ENCODE results near the gene PANX3.

Gene PANX3

GRCh38 chr11:124582565-124582964, 28.7 kb upstream of the PANX3 start:
- H3K27ac ChIP-seq = no peak overlapping the region
- no peak overlapping the region for H3K4me3 ChIP-seq
- DNase-seq (ENCODE audit: low spot score) = no peak
- TF ChIP-seq CTCF (IDR thresholded peaks at IDR 0.05) = no peak

DNA sequence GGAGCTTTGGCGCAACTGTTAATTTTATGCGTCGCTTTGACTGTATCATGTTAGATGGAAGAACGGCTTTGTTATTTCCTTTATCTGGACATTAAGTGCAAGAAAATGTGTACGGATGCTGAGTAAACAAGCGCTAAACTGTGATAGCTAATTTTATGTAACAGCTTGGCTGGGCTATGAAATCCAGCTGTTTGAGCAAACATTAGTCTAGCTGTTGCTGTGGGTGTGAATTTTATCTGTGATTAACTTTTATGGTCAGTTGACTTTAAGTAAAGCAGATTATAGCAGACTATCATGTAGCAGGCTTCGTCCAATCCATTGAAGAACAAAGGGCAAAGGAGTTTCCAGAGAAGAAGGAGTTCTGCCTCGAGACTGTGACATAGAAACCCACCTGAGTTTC, 27.4 kb upstream of the PANX3 start:
- Histone ChIP-seq H3K4me3 (no peak overlapping the region), H3K27ac (no peak overlapping the region)
- no peak for DNase-seq (ENCODE audit: low spot score)
- TF ChIP-seq CTCF (IDR thresholded peaks at IDR 0.05) = no peak

DNA sequence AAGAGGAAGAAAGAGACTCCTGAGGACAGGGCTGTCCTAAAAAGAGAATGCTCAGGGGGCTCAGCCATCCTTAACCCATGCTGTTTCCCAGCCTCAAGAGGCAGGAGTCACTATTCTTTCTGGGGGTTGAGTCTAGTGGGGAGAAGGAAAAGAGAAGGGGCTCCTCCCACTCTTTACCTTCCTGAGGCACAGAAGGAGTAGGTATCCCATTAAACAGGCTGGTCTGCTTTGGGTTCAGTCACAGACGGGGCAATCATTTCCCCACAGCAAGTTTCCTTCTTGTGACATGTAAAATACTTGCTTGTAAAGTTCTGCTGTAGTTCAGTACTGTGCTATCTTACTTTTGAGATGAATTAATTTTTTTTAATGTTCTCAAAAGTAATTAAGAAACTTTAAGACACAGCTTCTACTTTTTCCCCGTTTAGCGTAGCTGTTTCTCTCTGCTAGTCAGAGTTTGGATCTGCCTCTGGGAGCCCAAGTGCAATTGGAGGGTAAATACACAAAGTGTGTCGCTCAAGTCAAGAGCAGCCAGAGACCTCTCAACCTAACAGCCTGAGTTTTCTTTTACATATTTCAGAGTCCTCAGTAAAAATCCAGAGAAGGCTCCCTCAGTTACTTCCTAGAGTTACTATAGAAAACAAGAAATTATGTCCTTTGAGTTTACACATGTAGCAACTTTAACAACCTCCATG, 26.4 kb upstream of the PANX3 start:
- H3K27ac ChIP-seq = no peak overlapping the region
- no peak overlapping the region for H3K4me3 ChIP-seq
- TF ChIP-seq CTCF (IDR thresholded peaks at IDR 0.05) = no peak
- no peak for DNase-seq (ENCODE audit: low spot score)

- TF ChIP-seq CTCF (IDR thresholded peaks at IDR 0.05) = peak; percentile 17
- H3K4me3 ChIP-seq = no peak overlapping the region
- H3K27ac ChIP-seq = no peak overlapping the region
- DNase-seq (ENCODE audit: low spot score) = no peak
Observed at GRCh38 chr11:124586238-124586860, 24.9 kb upstream of the PANX3 start.

- Histone ChIP-seq H3K4me3 (no peak overlapping the region), H3K27ac (no peak overlapping the region)
- no peak for DNase-seq (ENCODE audit: low spot score)
- TF ChIP-seq CTCF (IDR thresholded peaks at IDR 0.05) = no peak
Observed at GRCh38 chr11:124591430-124591829, 19.8 kb upstream of the PANX3 start.

DNA sequence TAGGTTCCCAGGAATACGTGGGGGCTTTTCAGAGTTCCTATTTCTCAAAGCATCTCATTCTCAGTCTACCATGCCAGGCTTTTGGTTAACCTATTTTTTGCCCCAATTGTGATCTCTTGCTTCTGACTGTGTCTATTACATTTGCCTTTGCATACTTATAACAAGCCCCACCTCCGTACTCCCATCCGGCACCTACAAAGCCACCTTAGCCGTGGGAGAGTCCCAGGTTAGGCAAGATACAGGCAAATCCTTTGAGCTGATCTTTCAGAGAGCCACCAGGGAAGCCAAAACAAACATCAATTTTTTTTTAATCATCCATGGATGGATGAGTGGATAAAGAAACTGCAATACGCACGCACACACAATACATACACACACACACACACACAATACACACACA, 18.6 kb upstream of the PANX3 start:
- no peak overlapping the region for H3K27ac ChIP-seq
- TF ChIP-seq CTCF (IDR thresholded peaks at IDR 0.05) = no peak
- H3K4me3 ChIP-seq = no peak overlapping the region
- no peak for DNase-seq (ENCODE audit: low spot score)

GRCh38 chr11:124595302-124595701, 15.9 kb upstream of the PANX3 start:
- H3K4me3 ChIP-seq = no peak overlapping the region

More at GRCh38 chr11:124595302-124595701, 15.9 kb upstream of the PANX3 start:
- TF ChIP-seq CTCF (IDR thresholded peaks at IDR 0.05) = no peak
- H3K27ac ChIP-seq = no peak overlapping the region
- DNase-seq (ENCODE audit: low spot score) = no peak
